ENCODE measurements around the gene ADO.

DNA sequence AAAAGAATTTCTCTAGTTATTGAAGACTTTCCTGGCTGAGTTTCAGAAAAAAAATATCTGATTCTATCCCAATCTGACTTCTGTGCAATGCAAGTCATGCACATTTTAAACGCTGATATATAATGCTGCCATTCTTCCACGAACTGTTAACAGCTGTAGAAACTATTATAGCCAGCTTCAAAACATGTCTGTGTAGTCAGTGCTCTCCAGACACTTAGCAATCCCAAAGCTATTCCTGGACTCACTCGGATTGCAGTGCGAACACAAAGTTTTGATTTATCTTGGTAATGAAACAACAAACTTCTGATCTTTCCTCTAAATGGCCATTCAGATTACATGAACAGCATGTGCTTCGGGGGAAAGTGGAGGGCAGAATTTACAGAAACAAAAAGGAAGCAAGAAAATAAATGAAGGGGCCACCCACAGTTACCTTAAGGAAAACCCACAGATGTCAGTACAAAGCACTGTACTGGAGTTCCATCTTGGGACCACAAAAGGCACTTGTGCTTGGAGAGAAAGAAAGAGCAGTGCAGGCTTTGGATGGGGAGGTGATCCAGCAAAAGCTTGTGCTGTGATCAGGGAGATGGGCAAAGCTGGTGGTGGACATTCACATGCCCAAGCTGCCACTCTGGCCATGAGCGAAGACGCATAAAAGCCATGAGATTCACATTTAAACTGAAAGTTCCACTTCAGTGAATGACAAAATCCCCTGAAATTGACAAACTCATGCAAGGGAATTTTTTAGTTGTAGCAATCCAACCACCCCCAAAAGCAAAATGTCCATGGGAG is 32.1 kb upstream of the ADO start:
- TF ChIP-seq, protein P1, sequence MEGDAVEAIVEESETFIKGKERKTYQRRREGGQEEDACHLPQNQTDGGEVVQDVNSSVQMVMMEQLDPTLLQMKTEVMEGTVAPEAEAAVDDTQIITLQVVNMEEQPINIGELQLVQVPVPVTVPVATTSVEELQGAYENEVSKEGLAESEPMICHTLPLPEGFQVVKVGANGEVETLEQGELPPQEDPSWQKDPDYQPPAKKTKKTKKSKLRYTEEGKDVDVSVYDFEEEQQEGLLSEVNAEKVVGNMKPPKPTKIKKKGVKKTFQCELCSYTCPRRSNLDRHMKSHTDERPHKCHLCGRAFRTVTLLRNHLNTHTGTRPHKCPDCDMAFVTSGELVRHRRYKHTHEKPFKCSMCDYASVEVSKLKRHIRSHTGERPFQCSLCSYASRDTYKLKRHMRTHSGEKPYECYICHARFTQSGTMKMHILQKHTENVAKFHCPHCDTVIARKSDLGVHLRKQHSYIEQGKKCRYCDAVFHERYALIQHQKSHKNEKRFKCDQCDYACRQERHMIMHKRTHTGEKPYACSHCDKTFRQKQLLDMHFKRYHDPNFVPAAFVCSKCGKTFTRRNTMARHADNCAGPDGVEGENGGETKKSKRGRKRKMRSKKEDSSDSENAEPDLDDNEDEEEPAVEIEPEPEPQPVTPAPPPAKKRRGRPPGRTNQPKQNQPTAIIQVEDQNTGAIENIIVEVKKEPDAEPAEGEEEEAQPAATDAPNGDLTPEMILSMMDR (IDR thresholded peaks at IDR 0.05) = no peak
- TF ChIP-seq POLR2A (IDR thresholded peaks at IDR 0.05) = no peak
